Vagina (tissue), 2 donors: ENCODE results near the gene IL18BP.

Experiments used
- CTCF ChIP-seq, 3 experiments: fragments of 450-650 bp in 2 of 3; fragments of 200-600 bp in 1 of 3; sonication (generic) in 1 of 3; IDR thresholded peaks; one replicate each; pipeline ENCODE4 v1.5.1; 2017 to 2019; ENCODE audit warnings: antibody characterized with exemption in 3 of 3, mild to moderate bottlenecking in 2 of 3, moderate library complexity in 2 of 3
- POLR2A ChIP-seq, 2 donors: fragments of 450-650 bp; IDR thresholded peaks; one replicate each; pipeline ENCODE4 v1.6.1; 2017; ENCODE audit warnings: antibody characterized with exemption in 2 of 2, mild to moderate bottlenecking in 2 of 2, moderate library complexity in 2 of 2

GRCh38 chr11:72030472-72031045 lies 31.9 kb downstream of the IL18BP start:
- TF ChIP-seq POLR2A (IDR thresholded peaks at IDR 0.05): no peak
- TF ChIP-seq CTCF (IDR thresholded peaks at IDR 0.05): no peak
